Transverse colon (tissue), 4 donors: Measurements from ENCODE around the gene FMNL2. TPM values are rescaled to one million over a fixed set of nuclear protein-coding genes. Genes with fewer than 3 reads are reported as not detected.

Source experiments
- DNase-seq: peaks from one replicate; pipeline ENCODE4 v3.0.0-alpha.2; 2019
- H3K27ac ChIP-seq, 4 donors: fragments of 200-600 bp; sonication (generic); 2 replicates each; pipeline ENCODE4 v1.5.1; 2016 to 2018; ENCODE audit warnings: inconsistent platforms in 4 of 4
- H3K27me3 ChIP-seq: fragments of 200-600 bp; sonication (generic); 2 replicates; pipeline ENCODE4 v1.5.1; 2017; ENCODE audit warnings: inconsistent platforms
- H3K36me3 ChIP-seq, 4 donors: fragments of 200-600 bp; sonication (generic); 2 replicates each; pipeline ENCODE4 v1.5.1; 2017 to 2019; ENCODE audit warnings: inconsistent platforms in 4 of 4
- H3K4me1 ChIP-seq, 4 donors: fragments of 200-600 bp; sonication (generic); 2 replicates each; pipeline ENCODE4 v1.5.1; 2017 to 2020; ENCODE audit warnings: inconsistent platforms in 4 of 4
- H3K4me3 ChIP-seq, 4 donors: fragments of 200-600 bp; sonication (generic); 1 replicate in 1 of 4; 2 replicates in 3 of 4; pipeline versions ENCODE4 v1.5.1 to v1.6.1; 2017 to 2019; ENCODE audit warnings: inconsistent platforms in 4 of 4
- H3K9me3 ChIP-seq, 2 donors: fragments of 200-600 bp; sonication (generic); 2 replicates each; pipeline ENCODE4 v1.5.1; 2017 to 2019; ENCODE audit warnings: inconsistent platforms in 2 of 2
- EP300 ChIP-seq: sonication (generic); formaldehyde crosslinking; IDR thresholded peaks from one replicate; pipeline ENCODE4 v1.6.1; 2017; ENCODE audit warnings: antibody characterized with exemption, low read depth
- POLR2A ChIP-seq: fragments of 450-650 bp; IDR thresholded peaks from one replicate; pipeline ENCODE4 v1.6.1; 2016; ENCODE audit warnings: antibody characterized with exemption, mild to moderate bottlenecking, moderate library complexity
- POLR2AphosphoS5 ChIP-seq, 3 donors: sonication (generic); formaldehyde crosslinking; IDR thresholded peaks; one replicate each; pipeline ENCODE4 v1.6.1; 2016; ENCODE audit warnings: antibody characterized with exemption in 3 of 3
- WGBS, 2 donors: methylation state at CpG; one replicate each; pipeline ENCODE4 v1.1.5; 2018; ENCODE audit warnings: low coverage in 1 of 2; 5-methylcytosine and 5-hydroxymethylcytosine counted together
- in situ Hi-C, 4 donors: fragments of 200-750 bp; cut with MboI; loops; one replicate each; pipeline versions ENCODE4 v1.15.0 to v1.15.1; 2017; ENCODE audit warnings: low sequenced_read_pairs in 3 of 4, low pct_ligation_motif_present in 1 of 4, low pct_unique_long_range_greater_than_20kb in 1 of 4
- intact Hi-C: fragments of 100-400 bp; cut with DNase I; formaldehyde crosslinking; loops from one replicate; pipeline ENCODE4 v1.15.1; 2023; ENCODE audit warnings: low total_unique reads
- total RNA-seq, 4 donors: library from RNA; depleted of rRNA; stranded (reverse); fragments of >200 nt; gene quantifications; one replicate each; pipeline ENCODE4 v1.1.0, GENCODE V29; 2016
- TF ChIP-seq, protein P1 (sequence below), 5 experiments: fragments of 200-600 bp in 3 of 5; fragments of 450-650 bp in 2 of 5; sonication (generic) in 3 of 5; IDR thresholded peaks; 1 replicate in 2 of 5; 2 replicates in 3 of 5; pipeline ENCODE4 v1.5.1; 2016 to 2017; ENCODE audit warnings: antibody characterized with exemption in 5 of 5, inconsistent platforms in 3 of 5, mild to moderate bottlenecking in 2 of 5, moderate library complexity in 1 of 5

The FMNL2 gene
- total RNA-seq, 4 donors from 2014 or later = 9.2 to 31.4 (median 23.9) TPM

GRCh38 chr2:152638056-152638455 is 303.1 kb downstream of the FMNL2 start:
- no peak overlapping the region for H3K27ac ChIP-seq
- H3K4me1 ChIP-seq = no peaks in the 10 kb centered on the region
- peaks cover 0 to 12% (median 0%) of the 10 kb centered on the region in 4 donors for H3K36me3 ChIP-seq

GRCh38 chr2:152638590-152638989 is 303.6 kb downstream of the FMNL2 start:
- in situ Hi-C loops = loop anchor here (10.0 to 25.0 kb wide), 3 partner anchors 304 to 601 kb away; partner anchors contain the start of gene FMNL2 (in 1 of the 4)
- WGBS, 2 donors = 77 to 85% methylated on average over 4 to 8 of the region's 8 CpGs
- Histone ChIP-seq H3K4me3 (no peak overlapping the region), H3K27me3 (no peaks in the 10 kb centered on the region), H3K36me3 (peaks cover 0 to 12% (median 0%) of the 10 kb centered on the region in 4 donors), H3K27ac (no peak overlapping the region), H3K4me1 (no peaks in the 10 kb centered on the region), H3K9me3 (no peaks in the 10 kb centered on the region)
- DNase-seq = no peak
- TF ChIP-seq POLR2AphosphoS5 (IDR thresholded peaks at IDR 0.05) = no peak
- no peak for TF ChIP-seq EP300
- TF ChIP-seq, protein P1, sequence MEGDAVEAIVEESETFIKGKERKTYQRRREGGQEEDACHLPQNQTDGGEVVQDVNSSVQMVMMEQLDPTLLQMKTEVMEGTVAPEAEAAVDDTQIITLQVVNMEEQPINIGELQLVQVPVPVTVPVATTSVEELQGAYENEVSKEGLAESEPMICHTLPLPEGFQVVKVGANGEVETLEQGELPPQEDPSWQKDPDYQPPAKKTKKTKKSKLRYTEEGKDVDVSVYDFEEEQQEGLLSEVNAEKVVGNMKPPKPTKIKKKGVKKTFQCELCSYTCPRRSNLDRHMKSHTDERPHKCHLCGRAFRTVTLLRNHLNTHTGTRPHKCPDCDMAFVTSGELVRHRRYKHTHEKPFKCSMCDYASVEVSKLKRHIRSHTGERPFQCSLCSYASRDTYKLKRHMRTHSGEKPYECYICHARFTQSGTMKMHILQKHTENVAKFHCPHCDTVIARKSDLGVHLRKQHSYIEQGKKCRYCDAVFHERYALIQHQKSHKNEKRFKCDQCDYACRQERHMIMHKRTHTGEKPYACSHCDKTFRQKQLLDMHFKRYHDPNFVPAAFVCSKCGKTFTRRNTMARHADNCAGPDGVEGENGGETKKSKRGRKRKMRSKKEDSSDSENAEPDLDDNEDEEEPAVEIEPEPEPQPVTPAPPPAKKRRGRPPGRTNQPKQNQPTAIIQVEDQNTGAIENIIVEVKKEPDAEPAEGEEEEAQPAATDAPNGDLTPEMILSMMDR (IDR thresholded peaks at IDR 0.05) = no peak
- no peak for TF ChIP-seq POLR2A
- intact Hi-C loops = loop anchor here (5.0 kb wide), 1 partner anchor 451 kb away; no protein-coding TSS in a partner anchor

More at GRCh38 chr2:152638056-152638455, 303.1 kb downstream of the FMNL2 start:
- Histone ChIP-seq H3K9me3 (no peaks in the 10 kb centered on the region), H3K4me3 (no peak overlapping the region), H3K27me3 (no peaks in the 10 kb centered on the region)
- 94% methylated on average over 2 of the region's 2 CpGs; no CpG with 5 or more reads in 1 of the 2 donors for WGBS, 2 donors
- intact Hi-C loops (loop anchor here (5.0 kb wide), 1 partner anchor 451 kb away; no protein-coding TSS in a partner anchor), in situ Hi-C loops (loop anchor here (10.0 to 25.0 kb wide), 3 partner anchors 303 to 601 kb away; partner anchors contain the start of gene FMNL2 (in 1 of the 4))
- DNase-seq = no peak
- no peak for TF ChIP-seq POLR2A
- TF ChIP-seq, protein P1 (IDR thresholded peaks at IDR 0.05) = no peak
- TF ChIP-seq EP300 = no peak

GRCh38 chr2:152644189-152644873 is 309.4 kb downstream of the FMNL2 start:
- peaks cover 0 to 12% (median 0%) of the 10 kb centered on the region in 4 donors for H3K36me3 ChIP-seq
- in situ Hi-C loops (loop anchor here (25.0 kb wide), 1 partner anchor 607 kb away; no protein-coding TSS in a partner anchor), intact Hi-C loops (no loop called here)
- H3K9me3 ChIP-seq = no peaks in the 10 kb centered on the region
- no peak overlapping the region for H3K4me3 ChIP-seq
- no peak overlapping the region for H3K27ac ChIP-seq
- DNase-seq = no peak
- peaks cover 0 to 22% (median 14%) of the 10 kb centered on the region in 4 donors for H3K4me1 ChIP-seq
- no peak for TF ChIP-seq POLR2AphosphoS5 (IDR thresholded peaks at IDR 0.05)
- TF ChIP-seq, protein P1 (IDR thresholded peaks at IDR 0.05) = no peak
- no peak for TF ChIP-seq EP300
- no peak for TF ChIP-seq POLR2A
- 92 to 97% methylated on average over 5 to 6 of the region's 6 CpGs for WGBS, 2 donors
- no peaks in the 10 kb centered on the region for H3K27me3 ChIP-seq

GRCh38 chr2:152646264-152646663 is 311.3 kb downstream of the FMNL2 start:
- peaks cover 0 to 22% (median 14%) of the 10 kb centered on the region in 4 donors for H3K4me1 ChIP-seq
- H3K27ac ChIP-seq = peak overlapping the region in 1 of 4 donors; percentile 27
- intact Hi-C loops (no loop called here), in situ Hi-C loops (loop anchor here (25.0 kb wide), 1 partner anchor 609 kb away; no protein-coding TSS in a partner anchor)
- WGBS, 2 donors = 63 to 80% methylated on average over 2 to 4 of the region's 4 CpGs
- no peak overlapping the region for H3K4me3 ChIP-seq
- H3K36me3 ChIP-seq = peaks cover 0 to 3% (median 0%) of the 10 kb centered on the region in 4 donors
- H3K27me3 ChIP-seq = no peaks in the 10 kb centered on the region
- no peaks in the 10 kb centered on the region for H3K9me3 ChIP-seq
- no peak for TF ChIP-seq POLR2AphosphoS5 (IDR thresholded peaks at IDR 0.05)
- TF ChIP-seq EP300 = no peak
- TF ChIP-seq, protein P1 (IDR thresholded peaks at IDR 0.05) = no peak
- TF ChIP-seq POLR2A = no peak
- DNase-seq = no peak
